IMR-90 (cell line): Measurements from ENCODE around the gene RPP30. TPM values are rescaled to one million over a fixed set of nuclear protein-coding genes. Genes with fewer than 3 reads are reported as not detected.
"Not testable (repeated sequence)": the region's sequence is repeated elsewhere in the genome, so short reads cannot be mapped to it uniquely, and the experiment has no call there.

Experiments
- ATAC-seq: fragments of 200-7000 bp; cut with Tn5 transposase; 2 replicates; pipeline ENCODE4 v1.9.1; 2020; ENCODE audit warnings: low read depth, mild to moderate bottlenecking, moderate library complexity
- BruUV-seq: library from RNA; stranded (reverse); fragments of 400-500 nt; replicated peaks from 2 replicates; lab custom pipeline; 2021; lab: Mats Ljungman, UMichigan
- CTCF ChIA-PET: fragments of 300-600 bp; formaldehyde crosslinking; extraction: SDS; loops from one replicate; lab custom pipeline; 2021; ENCODE audit warnings: antibody characterized with exemption; lab: Yijun Ruan, JAX
- POLR2A ChIA-PET: fragments of 300-600 bp; sonication (Branson Sonifier 250); formaldehyde crosslinking; loops from one replicate; lab custom pipeline; 2022; ENCODE audit warnings: antibody characterized with exemption; ENCODE audit not compliant: unreplicated experiment; lab: Charles Lee
- DNase-seq: peaks from one replicate; pipeline ENCODE4 v3.0.0; 2013
- H2AFZ ChIP-seq: replicated peaks from 2 replicates; pipeline ENCODE3; 2013; ENCODE audit warnings: low read length, mild to moderate bottlenecking; ENCODE audit not compliant: poor library complexity
- H2AK5ac ChIP-seq: 2 replicates; pipeline ENCODE4 v1.6.1; 2013; ENCODE audit warnings: low read depth, low read length, inconsistent platforms
- H2AK9ac ChIP-seq: replicated peaks from 2 replicates; pipeline ENCODE3; 2013; ENCODE audit warnings: mild to moderate bottlenecking, low read depth, low read length, moderate library complexity; ENCODE audit not compliant: poor library complexity
- H2BK120ac ChIP-seq: 2 replicates; pipeline ENCODE4 v1.6.1; 2013; ENCODE audit warnings: low read depth, low read length, inconsistent platforms
- H2BK15ac ChIP-seq: 3 replicates; pipeline ENCODE4 v1.6.1; 2013; ENCODE audit warnings: low read depth, low read length, inconsistent platforms
- H2BK20ac ChIP-seq: 2 replicates; pipeline ENCODE4 v1.6.1; 2013; ENCODE audit warnings: low read depth, mild to moderate bottlenecking, inconsistent platforms, low read length, moderate library complexity
- H2BK5ac ChIP-seq: 2 replicates; pipeline ENCODE4 v1.6.1; 2013; ENCODE audit warnings: mild to moderate bottlenecking, low read depth, low read length, inconsistent platforms; ENCODE audit not compliant: poor library complexity, severe bottlenecking
- H3K14ac ChIP-seq: replicated peaks from 2 replicates; pipeline ENCODE4 v1.6.1; 2013; ENCODE audit warnings: low read depth, low read length, inconsistent platforms
- H3K18ac ChIP-seq: 2 replicates; pipeline ENCODE4 v1.6.1; 2013; ENCODE audit warnings: low read depth, low read length, control low read depth
- H3K23ac ChIP-seq: 2 replicates; pipeline ENCODE4 v1.6.1; 2013; ENCODE audit warnings: low read depth, low read length, inconsistent platforms
- H3K27ac ChIP-seq: 2 replicates; pipeline ENCODE4 v1.5.1; 2013; ENCODE audit warnings: mild to moderate bottlenecking, control low read depth, low read length; ENCODE audit not compliant: insufficient read depth
- H3K27me3 ChIP-seq: 2 replicates; pipeline ENCODE4 v1.6.1; 2013; ENCODE audit warnings: low read length; ENCODE audit not compliant: control insufficient read depth, insufficient read depth
- H3K36me3 ChIP-seq: 2 replicates; pipeline ENCODE4 v1.6.1; 2013; ENCODE audit warnings: low read length, mixed read lengths; ENCODE audit not compliant: control insufficient read depth, insufficient read depth
- H3K4ac ChIP-seq: 2 replicates; pipeline ENCODE4 v1.6.1; 2013; ENCODE audit warnings: low read depth, low read length, inconsistent platforms
- H3K4me1 ChIP-seq: 2 replicates; pipeline ENCODE4 v1.6.1; 2013; ENCODE audit warnings: low read length, mixed read lengths; ENCODE audit not compliant: control insufficient read depth, insufficient read depth
- H3K4me2 ChIP-seq: 2 replicates; pipeline ENCODE4 v1.6.1; 2013; ENCODE audit warnings: low read depth, mild to moderate bottlenecking, control low read depth, low read length, moderate library complexity
- H3K4me3 ChIP-seq: 2 replicates; pipeline ENCODE4 v1.5.1; 2013; ENCODE audit warnings: low read depth, mild to moderate bottlenecking, control low read depth, low read length, moderate library complexity; ENCODE audit not compliant: insufficient read depth
- H3K56ac ChIP-seq: 2 replicates; pipeline ENCODE4 v1.6.1; 2013; ENCODE audit warnings: low read length, inconsistent platforms; ENCODE audit not compliant: insufficient read depth; ENCODE audit errors: extremely low read depth
- H3K79me1 ChIP-seq, 2 experiments: 2 replicates each; pipeline ENCODE4 v1.6.1; 2013; ENCODE audit warnings: low read length in 2 of 2, inconsistent platforms in 1 of 2, low read depth in 1 of 2
- H3K9ac ChIP-seq: 2 replicates; pipeline ENCODE4 v1.6.1; 2013; ENCODE audit warnings: low read depth, low read length, control low read depth
- H3K9me1 ChIP-seq: 2 replicates; pipeline ENCODE4 v1.6.1; 2013; ENCODE audit warnings: low read length, inconsistent platforms; ENCODE audit not compliant: insufficient read depth
- H3K9me3 ChIP-seq: 2 replicates; pipeline ENCODE4 v1.6.1; 2013; ENCODE audit warnings: low read length; ENCODE audit not compliant: control insufficient read depth, insufficient read depth
- H4K20me1 ChIP-seq: 2 replicates; pipeline ENCODE4 v1.6.1; 2013; ENCODE audit warnings: low read length, inconsistent platforms; ENCODE audit not compliant: insufficient read depth
- H4K5ac ChIP-seq: 2 replicates; pipeline ENCODE4 v1.6.1; 2013; ENCODE audit warnings: mild to moderate bottlenecking, low read depth, low read length, control low read depth
- H4K8ac ChIP-seq, 2 experiments: 2 replicates each; pipeline ENCODE4 v1.6.1; 2013; ENCODE audit warnings: low read depth in 2 of 2, low read length in 2 of 2, control low read depth in 1 of 2, inconsistent platforms in 1 of 2
- H4K91ac ChIP-seq: 2 replicates; pipeline ENCODE4 v1.6.1; 2013; ENCODE audit warnings: low read depth, low read length, inconsistent platforms; ENCODE audit not compliant: insufficient read depth
- CEBPB ChIP-seq: IDR thresholded peaks from 2 replicates; pipeline ENCODE4 v1.6.1; 2012; ENCODE audit warnings: low read depth, low read length, improper control_type of control experiment
- RAD21 ChIP-seq: IDR thresholded peaks from 2 replicates; pipeline ENCODE4 v1.6.1; 2012; ENCODE audit warnings: low read length, improper control_type of control experiment
- WGBS, 2 experiments: methylation state at CpG; one replicate each; pipeline versions ENCODE4 v1.1.5 to v1.1.7; 2013; ENCODE audit warnings: missing lambda C conversion rate in 2 of 2; ENCODE audit not compliant: insufficient read length in 1 of 2; ENCODE audit errors: extremely low coverage in 2 of 2; 5-methylcytosine and 5-hydroxymethylcytosine counted together
- dilution Hi-C: fragments of 300-500 bp; cut with HindIII; formaldehyde crosslinking; loops from one replicate; pipeline ENCODE4 v1.14.3; 2018; ENCODE audit warnings: low sequenced_read_pairs; ENCODE audit not compliant: unreplicated experiment
- in situ Hi-C: fragments of 300-500 bp; cut with MboI; formaldehyde crosslinking; loops from 3 replicates; pipeline ENCODE4 v1.14.3; 2019; ENCODE audit warnings: low sequenced_read_pairs, inconsistent platforms, mixed read lengths
- intact Hi-C: fragments of 100-400 bp; cut with micrococcal nuclease; formaldehyde crosslinking; loops from 2 replicates; pipeline ENCODE4 v1.10.0; 2022
- polyA plus RNA-seq, 3 experiments: library from polyadenylated mRNA; depleted of rRNA; stranded (reverse); fragments of >200 nt; gene quantifications; 2 replicates each; pipeline ENCODE4 v1.2.3, GENCODE V29; 2012; ENCODE audit warnings: low replicate concordance in 1 of 3
- total RNA-seq: library from RNA; depleted of rRNA; stranded (reverse); fragments of >200 nt; gene quantifications from 2 replicates; pipeline ENCODE4 v1.2.3, GENCODE V29; 2012
- TF ChIP-seq, protein P1 (sequence below): conservative IDR thresholded peaks from 2 replicates; pipeline ENCODE4 v1.5.1; 2012; ENCODE audit warnings: mild to moderate bottlenecking, low read depth, low read length, improper control_type of control experiment

Gene RPP30
- total and polyA plus RNA-seq, 2 of the 4 experiments (the other 2 are of a cell fraction) = 27.6 to 45.2 TPM

DNA sequence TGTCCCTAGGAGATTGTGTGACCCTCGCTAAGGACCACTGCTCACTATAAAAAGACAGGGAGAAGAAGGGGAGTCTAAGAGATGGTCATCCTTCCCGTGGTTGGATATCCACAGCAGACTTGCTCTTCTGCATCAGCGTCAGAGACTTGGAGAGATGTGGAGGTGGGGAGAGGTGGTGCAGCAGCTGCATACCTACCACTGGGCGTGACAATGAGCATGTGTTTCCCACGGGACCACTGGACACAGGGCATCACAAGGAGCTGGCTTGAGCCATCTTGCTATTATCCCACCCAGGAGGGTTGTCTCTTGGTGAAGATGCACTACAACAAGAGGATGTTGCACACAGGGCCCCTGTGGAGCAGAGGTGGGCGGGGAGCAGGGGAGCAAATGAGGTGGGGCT is 67.9 kb downstream of the RPP30 start:
- WGBS, 2 experiments = no CpG with 5 or more reads among the region's 6 CpGs
- H3K56ac ChIP-seq = no peak overlapping the region
- H2BK120ac ChIP-seq = peak overlapping the region; percentile 6; the same call in 1 of the 2 replicates
- no TSS peak for BruUV-seq
- H3K4me1 ChIP-seq = peaks cover 8% of the 10 kb centered on the region
- H2BK5ac ChIP-seq = no peak overlapping the region
- no peaks in the 10 kb centered on the region for H3K36me3 ChIP-seq
- H4K91ac ChIP-seq = no peak overlapping the region
- H4K8ac ChIP-seq = no peak overlapping the region
- ChIA-PET POLR2A (no interaction called here), CTCF (no interaction called here)
- intact Hi-C loops = no loop called here
- H3K23ac ChIP-seq = no peak overlapping the region
- H3K79me1 ChIP-seq = no peaks in the 10 kb centered on the region
- H3K9ac ChIP-seq = no peak overlapping the region
- H2AK9ac ChIP-seq = no peak overlapping the region
- H3K27ac ChIP-seq = no peak overlapping the region
- ATAC-seq (no peak), DNase-seq (no peak)
- no peak overlapping the region for H2BK15ac ChIP-seq
- in situ Hi-C loops = no loop called here
- no peaks in the 10 kb centered on the region for H4K20me1 ChIP-seq
- peak overlapping the region; percentile 28 for H2AFZ ChIP-seq
- H2AK5ac ChIP-seq = peak overlapping the region; percentile 35; the same call in 1 of the 2 replicates
- dilution Hi-C loops = no loop called here
- no peak for TF ChIP-seq RAD21
- no peak for TF ChIP-seq CEBPB
- TF ChIP-seq, protein P1, sequence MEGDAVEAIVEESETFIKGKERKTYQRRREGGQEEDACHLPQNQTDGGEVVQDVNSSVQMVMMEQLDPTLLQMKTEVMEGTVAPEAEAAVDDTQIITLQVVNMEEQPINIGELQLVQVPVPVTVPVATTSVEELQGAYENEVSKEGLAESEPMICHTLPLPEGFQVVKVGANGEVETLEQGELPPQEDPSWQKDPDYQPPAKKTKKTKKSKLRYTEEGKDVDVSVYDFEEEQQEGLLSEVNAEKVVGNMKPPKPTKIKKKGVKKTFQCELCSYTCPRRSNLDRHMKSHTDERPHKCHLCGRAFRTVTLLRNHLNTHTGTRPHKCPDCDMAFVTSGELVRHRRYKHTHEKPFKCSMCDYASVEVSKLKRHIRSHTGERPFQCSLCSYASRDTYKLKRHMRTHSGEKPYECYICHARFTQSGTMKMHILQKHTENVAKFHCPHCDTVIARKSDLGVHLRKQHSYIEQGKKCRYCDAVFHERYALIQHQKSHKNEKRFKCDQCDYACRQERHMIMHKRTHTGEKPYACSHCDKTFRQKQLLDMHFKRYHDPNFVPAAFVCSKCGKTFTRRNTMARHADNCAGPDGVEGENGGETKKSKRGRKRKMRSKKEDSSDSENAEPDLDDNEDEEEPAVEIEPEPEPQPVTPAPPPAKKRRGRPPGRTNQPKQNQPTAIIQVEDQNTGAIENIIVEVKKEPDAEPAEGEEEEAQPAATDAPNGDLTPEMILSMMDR = no peak
- no peak overlapping the region for H3K18ac ChIP-seq
- H3K9me3 ChIP-seq = no peaks in the 10 kb centered on the region
- peaks cover 9% of the 10 kb centered on the region for H3K9me1 ChIP-seq
- H3K27me3 ChIP-seq = no peaks in the 10 kb centered on the region
- H2BK20ac ChIP-seq = peak overlapping the region; percentile 34; the same call in 1 of the 2 replicates
- no peak overlapping the region for H3K4ac ChIP-seq
- H3K4me2 ChIP-seq = no peak overlapping the region
- no peak overlapping the region for H3K4me3 ChIP-seq
- no peak overlapping the region for H4K5ac ChIP-seq
- H3K14ac ChIP-seq = no peak overlapping the region

DNA sequence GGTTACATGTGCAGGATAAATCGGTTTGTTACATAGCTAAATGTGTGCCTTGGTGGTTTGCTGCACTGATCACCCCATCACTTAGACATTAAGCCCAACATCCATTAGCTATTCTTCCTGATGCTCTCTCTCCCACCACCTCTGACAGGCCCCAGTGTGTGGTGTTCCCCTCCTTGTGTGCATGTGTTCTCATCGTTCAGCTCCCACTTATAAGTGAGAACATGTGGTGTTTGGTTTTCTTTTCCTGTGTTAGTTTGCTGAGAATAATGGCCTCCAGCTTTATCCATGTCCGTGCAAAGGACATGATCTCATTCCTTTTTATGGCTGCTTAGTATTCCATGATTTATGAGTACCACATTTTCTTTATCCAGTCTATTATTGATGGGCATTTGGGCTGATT is 71.2 kb downstream of the RPP30 start:
- in situ Hi-C loops, H2AFZ ChIP-seq, H4K91ac ChIP-seq, intact Hi-C loops, BruUV-seq, H3K79me1 ChIP-seq, H3K18ac ChIP-seq, POLR2A ChIA-PET, H2BK5ac ChIP-seq, H3K9me1 ChIP-seq, H3K9me3 ChIP-seq, H3K4me2 ChIP-seq, ATAC-seq, H3K14ac ChIP-seq, H2AK5ac ChIP-seq, H3K27me3 ChIP-seq, H4K8ac ChIP-seq, H3K4me3 ChIP-seq, H2AK9ac ChIP-seq, H3K9ac ChIP-seq, H3K4me1 ChIP-seq, H3K23ac ChIP-seq, H3K27ac ChIP-seq, H4K5ac ChIP-seq, CTCF ChIA-PET, H2BK20ac ChIP-seq, H3K4ac ChIP-seq, H2BK15ac ChIP-seq, H4K20me1 ChIP-seq, H3K36me3 ChIP-seq, H3K56ac ChIP-seq, dilution Hi-C loops, DNase-seq, H2BK120ac ChIP-seq: not testable (repeated sequence)
- no CpG with 5 or more reads among the region's 3 CpGs for WGBS, 2 experiments
